ENCODE results near the gene CARS2.
"Not testable (repeated sequence)": the region's sequence is repeated elsewhere in the genome, so short reads cannot be mapped to it uniquely, and the experiment has no call there.

The CARS2 gene

GRCh38 chr13:110617321-110618072, 88.4 kb downstream of the CARS2 start:
- FAIRE-seq (no peak), DNase-seq (ENCODE audit: insufficient read length) (no peak)
- TF ChIP-seq POLR2A (IDR thresholded peaks at IDR 0.05; ENCODE audit: low read depth, low read length) (no peak), TAF1 (IDR thresholded peaks at IDR 0.05; ENCODE audit: borderline replicate concordance, low read depth, low read length) (no peak), POLR2AphosphoS5 (IDR thresholded peaks at IDR 0.05; ENCODE audit: low read depth, low read length) (no peak)

- DNase-seq (ENCODE audit: insufficient read length) (peak; percentile 50), FAIRE-seq (peak; percentile 85)
- no peak for TF ChIP-seq TAF1 (IDR thresholded peaks at IDR 0.05; ENCODE audit: borderline replicate concordance, low read depth, low read length)
- TF ChIP-seq POLR2A (IDR thresholded peaks at IDR 0.05; ENCODE audit: low read depth, low read length): peak; percentile 63
- TF ChIP-seq POLR2AphosphoS5 (IDR thresholded peaks at IDR 0.05; ENCODE audit: low read depth, low read length): 0 out of 2 replicates have a peak, but pooled peaks have one; percentile 18
Measured at GRCh38 chr13:110616103-110617101, 89.5 kb downstream of the CARS2 start.

- DNase-seq (ENCODE audit: insufficient read length) (peak; percentile 98), FAIRE-seq (peak; percentile 98)
- no peak for TF ChIP-seq TAF1 (IDR thresholded peaks at IDR 0.05; ENCODE audit: borderline replicate concordance, low read depth, low read length)
- TF ChIP-seq POLR2A (IDR thresholded peaks at IDR 0.05; ENCODE audit: low read depth, low read length): peak; percentile 56; the same call in 1 of the 2 replicates
Measured at GRCh38 chr13:110615322-110616102, 90.4 kb downstream of the CARS2 start, which contains the start of gene NAXD. Gene NAXD (plus strand): TSS chr13:110615545. CDS start chr13:110615602, 57 bp downstream.

GRCh38 chr13:110615005-110615321, 91.0 kb downstream of the CARS2 start:
- FAIRE-seq (no peak), DNase-seq (ENCODE audit: insufficient read length) (no peak)
- TF ChIP-seq POLR2AphosphoS5 (IDR thresholded peaks at IDR 0.05; ENCODE audit: low read depth, low read length) (no peak), TAF1 (IDR thresholded peaks at IDR 0.05; ENCODE audit: borderline replicate concordance, low read depth, low read length) (no peak), POLR2A (IDR thresholded peaks at IDR 0.05; ENCODE audit: low read depth, low read length) (no peak)

- DNase-seq (ENCODE audit: insufficient read length): no peak
- FAIRE-seq: no peak
- TF ChIP-seq TAF1 (IDR thresholded peaks at IDR 0.05; ENCODE audit: borderline replicate concordance, low read depth, low read length) (no peak), POLR2A (IDR thresholded peaks at IDR 0.05; ENCODE audit: low read depth, low read length) (no peak), POLR2AphosphoS5 (IDR thresholded peaks at IDR 0.05; ENCODE audit: low read depth, low read length) (no peak)
Measured at GRCh38 chr13:110610955-110611595, 94.8 kb downstream of the CARS2 start.

- FAIRE-seq: no peak
- no peak for DNase-seq (ENCODE audit: insufficient read length)
- TF ChIP-seq POLR2AphosphoS5 (IDR thresholded peaks at IDR 0.05; ENCODE audit: low read depth, low read length) (no peak), TAF1 (IDR thresholded peaks at IDR 0.05; ENCODE audit: borderline replicate concordance, low read depth, low read length) (no peak), POLR2A (IDR thresholded peaks at IDR 0.05; ENCODE audit: low read depth, low read length) (no peak)
Measured at GRCh38 chr13:110607675-110608224, 98.2 kb downstream of the CARS2 start.

- DNase-seq (ENCODE audit: insufficient read length); FAIRE-seq: not testable (repeated sequence)
Measured at GRCh38 chr13:110606281-110606680, 99.6 kb downstream of the CARS2 start.

- FAIRE-seq (no peak), DNase-seq (ENCODE audit: insufficient read length) (no peak)
- TF ChIP-seq POLR2A (IDR thresholded peaks at IDR 0.05; ENCODE audit: low read depth, low read length) (no peak), POLR2AphosphoS5 (IDR thresholded peaks at IDR 0.05; ENCODE audit: low read depth, low read length) (no peak), TAF1 (IDR thresholded peaks at IDR 0.05; ENCODE audit: borderline replicate concordance, low read depth, low read length) (no peak)
Measured at GRCh38 chr13:110605132-110605531, 100.8 kb downstream of the CARS2 start.

GRCh38 chr13:110600980-110601379, 104.9 kb downstream of the CARS2 start:
- DNase-seq (ENCODE audit: insufficient read length) (no peak), FAIRE-seq (no peak)
- TF ChIP-seq TAF1 (IDR thresholded peaks at IDR 0.05; ENCODE audit: borderline replicate concordance, low read depth, low read length): no peak

- no peak for TF ChIP-seq TAF1 (IDR thresholded peaks at IDR 0.05; ENCODE audit: borderline replicate concordance, low read depth, low read length)
- TF ChIP-seq POLR2AphosphoS5 (IDR thresholded peaks at IDR 0.05; ENCODE audit: low read depth, low read length): no peak
- no peak for TF ChIP-seq POLR2A (IDR thresholded peaks at IDR 0.05; ENCODE audit: low read depth, low read length)
- FAIRE-seq: no peak
- DNase-seq (ENCODE audit: insufficient read length): no peak
Measured at GRCh38 chr13:110600261-110600819, 105.6 kb downstream of the CARS2 start.
